Limb (tissue), 2 donors: ENCODE data around the gene COPA.

Source experiments
- DNase-seq, 2 donors: peaks; one replicate each; pipeline ENCODE4 v3.0.0-alpha.2; 2016; ENCODE audit errors: extremely low spot score in 2 of 2

Gene COPA

DNA sequence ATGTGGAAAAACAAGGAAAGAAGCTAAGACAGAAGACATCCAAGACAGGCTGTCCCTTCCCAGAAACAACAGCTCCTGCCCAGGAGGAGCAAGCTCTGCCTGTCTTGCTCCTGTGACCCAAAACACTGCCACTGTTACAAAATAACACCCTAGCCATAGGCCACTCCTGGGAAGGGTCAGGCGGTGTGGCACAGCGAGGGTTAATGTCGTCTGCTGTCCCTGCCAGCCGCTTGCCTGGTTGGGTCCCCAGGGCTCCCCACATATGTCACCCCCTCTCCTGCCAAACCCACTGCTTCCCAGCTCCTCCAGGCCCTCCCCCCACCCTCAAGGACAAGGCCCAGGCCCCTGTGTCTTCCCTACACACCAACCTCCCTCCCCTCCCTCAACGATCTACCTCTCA lies 20.0 kb upstream of the COPA start:
- DNase-seq, result no peak

GRCh38 chr1:160362168-160362957 lies 19.3 kb upstream of the COPA start:
- no peak for DNase-seq

GRCh38 chr1:160361814-160362167 lies 18.7 kb upstream of the COPA start:
- no peak for DNase-seq

DNA sequence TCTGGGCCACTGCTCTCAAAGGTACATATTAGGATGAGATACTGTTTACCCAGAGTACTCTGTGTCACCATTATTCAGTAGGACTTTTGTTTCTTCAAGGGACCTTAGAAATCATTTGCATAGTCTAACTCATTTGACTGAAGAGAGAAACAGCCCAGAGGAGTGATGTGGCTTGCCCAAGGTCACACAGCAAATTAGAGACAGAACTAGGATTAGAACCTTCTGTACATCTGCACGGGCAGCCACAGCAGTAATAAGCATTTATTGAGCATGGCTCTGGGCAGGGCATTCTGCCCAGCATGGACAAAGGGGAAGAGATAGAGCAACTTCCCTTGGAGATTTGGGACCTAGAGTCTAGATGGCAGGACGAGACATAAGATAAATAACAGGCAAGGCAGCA lies 18.1 kb upstream of the COPA start:
- no peak for DNase-seq

GRCh38 chr1:160360227-160360695 lies 17.2 kb upstream of the COPA start:
- DNase-seq, result no peak

DNA sequence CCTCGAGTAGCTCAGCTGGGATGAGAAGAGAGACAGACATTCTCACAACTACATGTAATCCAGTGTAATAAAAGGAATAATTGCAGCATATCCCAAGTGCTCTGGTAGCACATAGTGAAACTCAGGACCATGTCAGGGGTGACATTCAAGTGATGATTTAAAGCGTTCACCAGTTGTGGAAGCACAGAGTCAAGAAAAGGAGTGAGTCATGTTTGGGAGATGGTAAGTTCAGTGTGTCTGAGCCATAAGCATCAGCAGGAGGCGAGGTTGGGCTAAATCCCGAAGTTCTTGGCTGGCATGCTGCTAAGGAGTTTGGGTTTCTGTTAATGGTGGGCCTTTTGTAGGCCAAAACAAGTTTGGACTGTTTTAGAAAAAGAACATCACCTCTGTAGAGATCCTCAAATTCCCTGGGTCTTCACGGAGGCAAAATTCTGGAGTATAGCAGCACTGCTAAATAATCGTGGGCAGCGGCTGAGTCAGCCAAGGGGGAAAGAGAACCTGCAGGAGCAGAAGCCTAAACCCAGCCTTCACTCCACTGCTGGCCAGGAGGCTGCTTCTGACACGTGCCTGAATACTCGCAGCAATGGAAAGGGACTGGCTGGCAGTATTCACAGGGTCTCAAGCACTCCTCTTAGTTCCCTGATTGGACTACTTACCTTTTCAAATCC lies 16.6 kb upstream of the COPA start:
- no peak for DNase-seq

DNA sequence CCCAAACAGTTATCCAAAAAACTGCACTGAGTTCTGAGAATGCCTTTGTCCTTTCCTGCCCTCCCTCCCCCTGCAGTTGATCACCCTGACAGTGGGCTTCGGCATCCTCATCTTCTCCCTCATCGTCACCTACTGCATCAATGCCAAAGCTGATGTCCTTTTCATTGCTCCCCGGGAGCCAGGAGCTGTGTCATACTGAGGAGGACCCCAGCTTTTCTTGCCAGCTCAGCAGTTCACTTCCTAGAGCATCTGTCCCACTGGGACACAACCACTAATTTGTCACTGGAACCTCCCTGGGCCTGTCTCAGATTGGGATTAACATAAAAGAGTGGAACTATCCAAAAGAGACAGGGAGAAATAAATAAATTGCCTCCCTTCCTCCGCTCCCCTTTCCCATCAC lies 15.0 kb upstream of the COPA start:
- DNase-seq, result no peak

DNA sequence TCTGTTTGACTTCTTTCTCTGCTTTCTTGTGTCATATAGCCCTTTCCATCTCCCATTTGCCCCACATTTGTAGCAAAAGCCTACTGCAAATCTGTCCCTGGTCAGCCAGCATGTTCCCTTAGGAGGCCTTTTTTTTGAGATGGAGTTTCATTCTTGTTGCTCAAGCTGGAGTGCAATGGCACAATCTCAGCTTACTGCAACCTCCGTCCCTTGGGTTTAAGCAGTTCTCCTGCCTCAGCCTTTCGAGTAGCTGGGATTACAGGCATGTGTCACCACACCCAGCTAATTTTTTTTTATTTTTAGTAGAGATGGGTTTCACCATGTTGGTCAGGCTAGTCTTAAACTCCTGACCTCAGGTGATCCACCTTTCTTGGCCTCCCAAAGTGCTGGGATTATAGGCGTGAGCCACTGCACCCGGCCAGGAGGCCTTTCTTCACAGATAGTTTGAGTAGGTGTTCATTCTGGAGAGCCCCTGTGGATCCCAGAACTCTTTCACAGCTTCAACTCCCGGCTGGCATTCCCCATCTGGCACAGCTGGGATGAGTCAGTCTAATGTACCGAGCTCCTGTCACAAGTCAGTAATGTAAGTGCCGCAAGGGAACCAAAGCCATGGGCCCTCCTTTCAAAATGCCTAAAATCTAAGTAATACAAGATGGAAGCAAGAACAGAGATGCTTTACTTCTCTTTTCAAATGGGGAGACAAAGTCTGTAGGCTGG lies 14.4 kb upstream of the COPA start:
- DNase-seq, result no peak

DNA sequence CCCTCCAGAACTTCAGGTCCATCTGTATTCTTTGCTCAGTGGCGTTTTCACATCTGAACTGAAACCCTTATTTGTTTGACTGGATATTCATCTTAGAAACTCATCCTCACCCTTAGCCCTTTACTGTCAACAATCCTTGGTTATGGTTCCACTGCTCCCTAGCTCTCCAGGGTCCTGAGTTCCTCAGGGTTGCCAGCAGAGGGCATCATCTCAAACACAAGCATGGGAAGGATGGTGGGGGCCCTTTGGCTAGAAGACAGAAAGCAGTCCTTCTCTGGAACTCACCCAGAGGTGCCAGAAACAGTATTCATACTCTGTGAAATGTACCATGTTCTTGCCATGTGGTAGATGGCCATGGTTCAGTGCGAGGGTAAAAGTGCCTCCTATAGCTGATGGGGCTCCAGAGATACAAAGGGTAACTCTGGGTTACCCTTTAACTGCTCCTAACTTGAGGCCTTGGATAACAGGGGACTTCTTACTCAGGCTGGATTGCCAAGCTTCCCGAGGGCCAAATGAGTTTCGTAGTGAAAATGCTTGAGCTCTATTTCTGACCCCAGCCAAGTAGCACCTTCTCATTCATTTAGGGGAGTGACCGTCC lies 11.4 kb upstream of the COPA start:
- no peak for DNase-seq

GRCh38 chr1:160353223-160353622 lies 10.2 kb upstream of the COPA start:
- DNase-seq, result no peak

DNA sequence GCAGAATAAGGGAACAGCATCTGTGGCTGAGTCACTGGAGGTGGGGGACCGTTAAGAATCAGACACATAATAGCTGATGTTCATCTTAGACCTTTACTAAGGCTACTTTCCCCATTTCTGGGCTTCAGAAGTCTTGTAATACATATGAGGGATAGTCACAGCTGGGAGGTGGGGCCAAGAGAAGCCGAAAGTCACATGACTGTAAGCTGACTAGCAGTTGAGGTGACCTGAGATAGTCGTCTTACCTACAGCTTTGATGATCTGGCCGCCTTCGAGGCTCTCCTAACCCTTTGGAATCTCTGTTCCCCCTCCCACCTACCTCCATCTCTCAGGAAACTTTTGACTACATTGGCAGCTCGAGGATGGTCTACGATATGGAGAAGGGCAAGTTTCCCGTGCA lies 9.5 kb upstream of the COPA start:
- no peak for DNase-seq

DNA sequence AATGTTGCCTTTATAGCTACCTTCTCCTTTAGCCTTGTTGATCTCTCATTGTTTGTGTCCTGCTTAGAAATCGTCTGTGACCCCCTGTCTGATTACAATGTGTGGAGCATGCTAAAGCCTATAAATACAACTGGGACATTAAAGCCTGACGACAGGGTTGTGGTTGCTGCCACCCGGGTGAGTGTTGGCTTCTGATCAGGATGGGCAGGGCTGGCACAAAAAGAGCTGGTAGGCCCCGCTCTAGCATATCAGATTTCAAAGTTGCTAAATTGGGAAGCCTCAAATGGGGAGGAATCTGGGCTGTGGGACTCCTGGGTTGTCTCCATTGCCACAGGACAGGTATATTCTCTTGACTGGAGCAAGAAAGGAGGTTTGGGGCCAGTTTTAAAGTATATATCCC lies 8.6 kb upstream of the COPA start:
- no peak for DNase-seq

DNA sequence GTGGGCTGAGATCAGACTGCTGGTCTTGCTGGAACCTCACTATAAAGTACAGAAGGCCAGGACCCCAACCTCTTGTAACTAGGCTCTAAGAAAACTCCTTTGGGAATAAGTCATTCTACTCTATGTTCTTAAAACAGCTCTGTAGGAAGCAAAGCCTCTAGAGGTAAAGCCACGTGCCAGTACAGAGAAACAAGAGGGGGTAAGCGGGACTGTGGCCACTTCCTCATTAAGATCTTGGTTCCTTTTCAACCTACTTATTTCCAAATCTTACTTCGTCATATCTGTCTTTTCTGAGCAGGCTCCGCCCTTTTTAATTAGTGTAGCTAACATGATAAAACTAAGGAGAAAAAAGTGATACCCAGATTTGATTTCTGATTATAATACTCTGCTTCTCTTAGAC lies 3.9 kb upstream of the COPA start:
- DNase-seq, result no peak

GRCh38 chr1:160346463-160346862 lies 3.4 kb upstream of the COPA start:
- no peak for DNase-seq

DNA sequence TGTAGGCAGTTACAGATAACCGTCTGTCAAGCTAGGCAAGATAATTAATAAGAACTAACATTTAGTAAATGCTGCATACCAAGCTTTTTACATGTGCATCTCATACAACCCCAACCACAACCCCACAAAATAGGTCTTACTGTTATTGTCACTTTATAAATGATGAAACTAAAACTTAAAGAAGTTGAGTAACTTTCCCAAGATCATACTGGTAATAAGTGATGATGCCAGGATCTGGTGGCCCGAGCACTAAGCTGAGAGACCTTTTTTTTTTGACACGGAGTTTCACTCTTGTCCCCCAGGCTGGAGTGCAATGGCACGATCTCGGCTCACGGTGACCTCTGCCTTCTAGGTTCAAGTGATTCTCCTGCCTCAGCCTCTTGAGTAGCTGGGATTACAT lies 1.9 kb upstream of the COPA start:
- no peak for DNase-seq

DNA sequence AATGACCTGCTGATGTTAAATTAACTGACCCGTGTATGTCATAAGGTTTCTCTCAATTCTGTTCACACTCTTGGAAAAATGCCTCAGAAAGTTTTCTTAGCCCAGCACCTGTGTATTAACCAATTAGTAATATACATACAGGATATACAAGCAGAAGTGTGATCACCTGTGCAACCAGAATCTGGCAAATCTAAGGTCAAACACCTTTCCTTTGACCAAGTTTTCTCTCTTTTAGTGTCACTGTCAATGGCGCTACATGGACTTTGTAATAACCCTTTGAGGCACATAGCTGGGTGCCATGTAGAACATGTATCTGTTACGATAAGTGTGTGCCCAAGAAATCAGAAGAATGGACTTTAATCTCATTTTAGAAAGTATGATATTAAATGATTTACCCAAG lies 1.2 kb upstream of the COPA start:
- no peak for DNase-seq

GRCh38 chr1:160342526-160342925 lies 524 bp downstream of the COPA start:
- DNase-seq, result no peak

- DNase-seq, result no peak
Observed at GRCh38 chr1:160340866-160341265, 2.2 kb downstream of the COPA start.

- DNase-seq, result no peak
Observed at GRCh38 chr1:160340146-160340545, 2.9 kb downstream of the COPA start.

GRCh38 chr1:160338580-160338979 lies 4.5 kb downstream of the COPA start:
- DNase-seq, result no peak

DNA sequence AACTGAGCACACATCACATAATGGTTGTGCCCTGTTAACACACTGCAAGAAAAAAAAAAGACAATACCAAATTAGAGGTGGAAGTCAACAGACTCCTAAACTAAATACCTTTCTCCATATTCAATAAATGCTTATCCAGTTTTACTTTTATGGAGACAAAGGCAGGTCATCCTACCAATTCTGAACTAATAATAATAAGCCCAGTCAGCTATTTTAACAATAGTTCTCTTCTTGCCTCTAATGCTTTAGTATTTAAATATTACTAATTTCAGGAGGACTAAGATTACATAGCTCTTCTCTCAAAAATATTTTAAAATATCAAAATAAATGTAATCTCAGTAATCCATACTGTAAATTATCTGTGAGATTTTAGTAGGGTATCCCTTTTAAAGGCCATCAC lies 10.5 kb downstream of the COPA start:
- DNase-seq, result no peak

- no peak for DNase-seq
Observed at GRCh38 chr1:160330119-160330518, 12.9 kb downstream of the COPA start.
